ENCODE measurements around the gene HELZ. TPM values are rescaled to one million over a fixed set of nuclear protein-coding genes. Genes with fewer than 3 reads are reported as not detected.

The HELZ gene
- total RNA-seq, 1 donor from 2014 or later: 71.0 TPM

DNA sequence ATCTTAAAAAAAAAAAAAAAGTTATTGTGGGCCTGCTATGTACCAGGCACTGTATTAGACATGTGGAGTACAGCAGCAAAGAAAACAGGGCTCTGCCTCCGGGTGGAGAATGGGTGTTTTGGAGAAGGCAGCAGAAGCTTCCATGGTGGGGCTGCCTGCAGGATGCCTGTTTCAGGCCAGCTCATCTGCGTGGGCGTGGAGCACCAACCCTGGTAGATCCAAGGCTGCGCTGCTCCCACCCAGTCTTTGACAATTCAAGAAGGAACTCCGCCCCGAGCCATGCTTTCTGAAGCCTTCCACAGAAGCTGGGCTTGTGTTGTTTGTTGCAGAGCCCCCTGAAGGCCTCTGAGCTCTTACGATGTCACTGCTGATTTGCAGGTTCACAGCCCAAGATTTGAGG lies 223.8 kb downstream of the HELZ start:
- Mint-ChIP-seq H3K4me3 (ENCODE audit: low read depth) (no peak overlapping the region), H3K9me3 (ENCODE audit: low read depth) (no peaks in the 10 kb centered on the region), H3K36me3 (ENCODE audit: insufficient read depth) (no peaks in the 10 kb centered on the region), H3K27ac (no peak overlapping the region), H3K4me1 (ENCODE audit: low read depth) (peaks cover 12% of the 10 kb centered on the region), H3K27me3 (peaks cover 3% of the 10 kb centered on the region)
- DNase-seq (ENCODE audit: low spot score, unreplicated experiment): no peak
- TF ChIP-seq, protein P1, sequence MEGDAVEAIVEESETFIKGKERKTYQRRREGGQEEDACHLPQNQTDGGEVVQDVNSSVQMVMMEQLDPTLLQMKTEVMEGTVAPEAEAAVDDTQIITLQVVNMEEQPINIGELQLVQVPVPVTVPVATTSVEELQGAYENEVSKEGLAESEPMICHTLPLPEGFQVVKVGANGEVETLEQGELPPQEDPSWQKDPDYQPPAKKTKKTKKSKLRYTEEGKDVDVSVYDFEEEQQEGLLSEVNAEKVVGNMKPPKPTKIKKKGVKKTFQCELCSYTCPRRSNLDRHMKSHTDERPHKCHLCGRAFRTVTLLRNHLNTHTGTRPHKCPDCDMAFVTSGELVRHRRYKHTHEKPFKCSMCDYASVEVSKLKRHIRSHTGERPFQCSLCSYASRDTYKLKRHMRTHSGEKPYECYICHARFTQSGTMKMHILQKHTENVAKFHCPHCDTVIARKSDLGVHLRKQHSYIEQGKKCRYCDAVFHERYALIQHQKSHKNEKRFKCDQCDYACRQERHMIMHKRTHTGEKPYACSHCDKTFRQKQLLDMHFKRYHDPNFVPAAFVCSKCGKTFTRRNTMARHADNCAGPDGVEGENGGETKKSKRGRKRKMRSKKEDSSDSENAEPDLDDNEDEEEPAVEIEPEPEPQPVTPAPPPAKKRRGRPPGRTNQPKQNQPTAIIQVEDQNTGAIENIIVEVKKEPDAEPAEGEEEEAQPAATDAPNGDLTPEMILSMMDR (IDR thresholded peaks at IDR 0.05; ENCODE audit: unreplicated experiment): no peak

Other genes starting within 250 kb of the HELZ start
- gene CACNG1, start 200.6 kb downstream of the HELZ start, total RNA-seq: 0.22 TPM in 1 of 2 replicates, not detected in the other
- 47.8 and 48.6 TPM in 2 replicates for gene PSMD12, start 121.4 kb upstream of the HELZ start, total RNA-seq
- 38.4 and 53.2 TPM in 2 replicates for gene PITPNC1, start 132.1 kb upstream of the HELZ start, total RNA-seq